Measurements from ENCODE around the gene DSC3.
A peak's percentile ranks its signal among the peaks of the same experiment; 100 is the strongest.

Gene DSC3

GRCh38 chr18:31041271-31042083, 1.1 kb downstream of the DSC3 start (continued):
- TF ChIP-seq ZSCAN18 (tag by site-specific recombination; IDR thresholded peaks at IDR 0.05) = no peak
- TF ChIP-seq MEIS1 (CRISPR knock-in tag; IDR thresholded peaks at IDR 0.05; ENCODE audit: borderline replicate concordance) = no peak
- peak; percentile 19; the same call in 1 of the 2 replicates for TF ChIP-seq ZNF837 (tag by site-specific recombination; IDR thresholded peaks at IDR 0.05)
- TF ChIP-seq, protein P1, sequence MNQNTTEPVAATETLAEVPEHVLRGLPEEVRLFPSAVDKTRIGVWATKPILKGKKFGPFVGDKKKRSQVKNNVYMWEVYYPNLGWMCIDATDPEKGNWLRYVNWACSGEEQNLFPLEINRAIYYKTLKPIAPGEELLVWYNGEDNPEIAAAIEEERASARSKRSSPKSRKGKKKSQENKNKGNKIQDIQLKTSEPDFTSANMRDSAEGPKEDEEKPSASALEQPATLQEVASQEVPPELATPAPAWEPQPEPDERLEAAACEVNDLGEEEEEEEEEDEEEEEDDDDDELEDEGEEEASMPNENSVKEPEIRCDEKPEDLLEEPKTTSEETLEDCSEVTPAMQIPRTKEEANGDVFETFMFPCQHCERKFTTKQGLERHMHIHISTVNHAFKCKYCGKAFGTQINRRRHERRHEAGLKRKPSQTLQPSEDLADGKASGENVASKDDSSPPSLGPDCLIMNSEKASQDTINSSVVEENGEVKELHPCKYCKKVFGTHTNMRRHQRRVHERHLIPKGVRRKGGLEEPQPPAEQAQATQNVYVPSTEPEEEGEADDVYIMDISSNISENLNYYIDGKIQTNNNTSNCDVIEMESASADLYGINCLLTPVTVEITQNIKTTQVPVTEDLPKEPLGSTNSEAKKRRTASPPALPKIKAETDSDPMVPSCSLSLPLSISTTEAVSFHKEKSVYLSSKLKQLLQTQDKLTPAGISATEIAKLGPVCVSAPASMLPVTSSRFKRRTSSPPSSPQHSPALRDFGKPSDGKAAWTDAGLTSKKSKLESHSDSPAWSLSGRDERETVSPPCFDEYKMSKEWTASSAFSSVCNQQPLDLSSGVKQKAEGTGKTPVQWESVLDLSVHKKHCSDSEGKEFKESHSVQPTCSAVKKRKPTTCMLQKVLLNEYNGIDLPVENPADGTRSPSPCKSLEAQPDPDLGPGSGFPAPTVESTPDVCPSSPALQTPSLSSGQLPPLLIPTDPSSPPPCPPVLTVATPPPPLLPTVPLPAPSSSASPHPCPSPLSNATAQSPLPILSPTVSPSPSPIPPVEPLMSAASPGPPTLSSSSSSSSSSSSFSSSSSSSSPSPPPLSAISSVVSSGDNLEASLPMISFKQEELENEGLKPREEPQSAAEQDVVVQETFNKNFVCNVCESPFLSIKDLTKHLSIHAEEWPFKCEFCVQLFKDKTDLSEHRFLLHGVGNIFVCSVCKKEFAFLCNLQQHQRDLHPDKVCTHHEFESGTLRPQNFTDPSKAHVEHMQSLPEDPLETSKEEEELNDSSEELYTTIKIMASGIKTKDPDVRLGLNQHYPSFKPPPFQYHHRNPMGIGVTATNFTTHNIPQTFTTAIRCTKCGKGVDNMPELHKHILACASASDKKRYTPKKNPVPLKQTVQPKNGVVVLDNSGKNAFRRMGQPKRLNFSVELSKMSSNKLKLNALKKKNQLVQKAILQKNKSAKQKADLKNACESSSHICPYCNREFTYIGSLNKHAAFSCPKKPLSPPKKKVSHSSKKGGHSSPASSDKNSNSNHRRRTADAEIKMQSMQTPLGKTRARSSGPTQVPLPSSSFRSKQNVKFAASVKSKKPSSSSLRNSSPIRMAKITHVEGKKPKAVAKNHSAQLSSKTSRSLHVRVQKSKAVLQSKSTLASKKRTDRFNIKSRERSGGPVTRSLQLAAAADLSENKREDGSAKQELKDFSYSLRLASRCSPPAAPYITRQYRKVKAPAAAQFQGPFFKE (tag by site-specific recombination; IDR thresholded peaks at IDR 0.05; ENCODE audit: borderline replicate concordance) = peak; percentile 46; the same call in 1 of the 2 replicates
- TF ChIP-seq HOXD13 (CRISPR knock-in tag; IDR thresholded peaks at IDR 0.05; ENCODE audit: borderline replicate concordance) = no peak
- peak; percentile 43; the same call in 1 of the 2 replicates for TF ChIP-seq ZBTB17 (tag by site-specific recombination; IDR thresholded peaks at IDR 0.05)
- TF ChIP-seq SP7 (tag by site-specific recombination; IDR thresholded peaks at IDR 0.05) = no peak
- TF ChIP-seq, protein P2, sequence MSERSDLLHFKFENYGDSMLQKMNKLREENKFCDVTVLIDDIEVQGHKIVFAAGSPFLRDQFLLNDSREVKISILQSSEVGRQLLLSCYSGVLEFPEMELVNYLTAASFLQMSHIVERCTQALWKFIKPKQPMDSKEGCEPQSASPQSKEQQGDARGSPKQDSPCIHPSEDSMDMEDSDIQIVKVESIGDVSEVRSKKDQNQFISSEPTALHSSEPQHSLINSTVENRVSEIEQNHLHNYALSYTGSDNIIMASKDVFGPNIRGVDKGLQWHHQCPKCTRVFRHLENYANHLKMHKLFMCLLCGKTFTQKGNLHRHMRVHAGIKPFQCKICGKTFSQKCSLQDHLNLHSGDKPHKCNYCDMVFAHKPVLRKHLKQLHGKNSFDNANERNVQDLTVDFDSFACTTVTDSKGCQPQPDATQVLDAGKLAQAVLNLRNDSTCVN (tag by site-specific recombination; optimal IDR thresholded peaks at IDR 0.05) = peak; percentile 82
- no peak for TF ChIP-seq ZNF530 (tag by site-specific recombination; IDR thresholded peaks at IDR 0.05; ENCODE audit: low read depth)
- TF ChIP-seq ZNF843 (tag by site-specific recombination; IDR thresholded peaks at IDR 0.05) = no peak
- no peak for TF ChIP-seq ZNF768 (tag by site-specific recombination; IDR thresholded peaks at IDR 0.05)
- TF ChIP-seq SCRT2 (tag by site-specific recombination; IDR thresholded peaks at IDR 0.05) = no peak
- peak; percentile 56; the same call in 1 of the 2 replicates for TF ChIP-seq KLF16 (tag by site-specific recombination; IDR thresholded peaks at IDR 0.05)
- TF ChIP-seq ZFHX2 (tag by site-specific recombination; conservative IDR thresholded peaks at IDR 0.05) = peak; percentile 99
- TF ChIP-seq IKZF3 (tag by site-specific recombination; IDR thresholded peaks at IDR 0.05) = peak; percentile 27
- no peak for TF ChIP-seq ZNF155 (tag by site-specific recombination; IDR thresholded peaks at IDR 0.05)
- no peak for TF ChIP-seq ZNF785 (tag by site-specific recombination; IDR thresholded peaks at IDR 0.05)
- TF ChIP-seq ZFP41 (tag by site-specific recombination; IDR thresholded peaks at IDR 0.05; ENCODE audit: borderline replicate concordance) = no peak
- TF ChIP-seq ZBTB7A (tag by site-specific recombination; IDR thresholded peaks at IDR 0.05; ENCODE audit: low read depth) = peak; percentile 68; the same call in 1 of the 2 replicates
- TF ChIP-seq, protein P3, sequence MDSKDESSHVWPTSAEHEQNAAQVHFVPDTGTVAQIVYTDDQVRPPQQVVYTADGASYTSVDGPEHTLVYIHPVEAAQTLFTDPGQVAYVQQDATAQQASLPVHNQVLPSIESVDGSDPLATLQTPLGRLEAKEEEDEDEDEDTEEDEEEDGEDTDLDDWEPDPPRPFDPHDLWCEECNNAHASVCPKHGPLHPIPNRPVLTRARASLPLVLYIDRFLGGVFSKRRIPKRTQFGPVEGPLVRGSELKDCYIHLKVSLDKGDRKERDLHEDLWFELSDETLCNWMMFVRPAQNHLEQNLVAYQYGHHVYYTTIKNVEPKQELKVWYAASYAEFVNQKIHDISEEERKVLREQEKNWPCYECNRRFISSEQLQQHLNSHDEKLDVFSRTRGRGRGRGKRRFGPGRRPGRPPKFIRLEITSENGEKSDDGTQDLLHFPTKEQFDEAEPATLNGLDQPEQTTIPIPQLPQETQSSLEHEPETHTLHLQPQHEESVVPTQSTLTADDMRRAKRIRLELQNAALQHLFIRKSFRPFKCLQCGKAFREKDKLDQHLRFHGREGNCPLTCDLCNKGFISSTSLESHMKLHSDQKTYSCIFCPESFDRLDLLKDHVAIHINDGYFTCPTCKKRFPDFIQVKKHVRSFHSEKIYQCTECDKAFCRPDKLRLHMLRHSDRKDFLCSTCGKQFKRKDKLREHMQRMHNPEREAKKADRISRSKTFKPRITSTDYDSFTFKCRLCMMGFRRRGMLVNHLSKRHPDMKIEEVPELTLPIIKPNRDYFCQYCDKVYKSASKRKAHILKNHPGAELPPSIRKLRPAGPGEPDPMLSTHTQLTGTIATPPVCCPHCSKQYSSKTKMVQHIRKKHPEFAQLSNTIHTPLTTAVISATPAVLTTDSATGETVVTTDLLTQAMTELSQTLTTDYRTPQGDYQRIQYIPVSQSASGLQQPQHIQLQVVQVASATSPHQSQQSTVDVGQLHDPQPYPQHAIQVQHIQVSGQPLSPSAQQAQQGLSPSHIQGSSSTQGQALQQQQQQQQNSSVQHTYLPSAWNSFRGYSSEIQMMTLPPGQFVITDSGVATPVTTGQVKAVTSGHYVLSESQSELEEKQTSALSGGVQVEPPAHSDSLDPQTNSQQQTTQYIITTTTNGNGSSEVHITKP (tag by site-specific recombination; IDR thresholded peaks at IDR 0.05) = no peak; the same call in 1 of the 2 replicates
- no peak for TF ChIP-seq WT1 (tag by site-specific recombination; IDR thresholded peaks at IDR 0.05)
- TF ChIP-seq ZNF701 (tag by site-specific recombination; IDR thresholded peaks at IDR 0.05) = no peak
- peak; percentile 70 for TF ChIP-seq GLIS1 (tag by site-specific recombination; IDR thresholded peaks at IDR 0.05)
- TF ChIP-seq ZNF221 (tag by site-specific recombination; IDR thresholded peaks at IDR 0.05; ENCODE audit: borderline replicate concordance) = no peak
- TF ChIP-seq ZNF121 (tag by site-specific recombination; IDR thresholded peaks at IDR 0.05) = no peak
- TF ChIP-seq ZNF600 (tag by site-specific recombination; IDR thresholded peaks at IDR 0.05) = peak; percentile 57
- no peak for TF ChIP-seq HOXC10 (CRISPR knock-in tag; IDR thresholded peaks at IDR 0.05)
